Posterior cingulate gyrus (tissue), 11 donors: ENCODE data around the gene SEC14L3.
A peak's percentile ranks its signal among the peaks of the same experiment; 100 is the strongest.

Experiments
- DNase-seq, 10 donors: peaks; one replicate each; pipeline versions ENCODE4 v3.0.0 to v3.0.0-alpha.2; 2020 to 2021; ENCODE audit warnings: mixed read lengths in 3 of 10
- intact Hi-C: fragments of 100-400 bp; cut with DNase I; formaldehyde crosslinking; loops from one replicate; pipeline ENCODE4 v1.15.1; 2023

Gene SEC14L3

GRCh38 chr22:30471616-30472318 is at the start of gene SEC14L3:
SEC14L3 (minus strand) TSS chr22:30472017; CDS start chr22:30471958, 59 bp downstream.
- intact Hi-C loops, result no loop called here
- DNase-seq, result peak in 3 of 10 donors; percentile 13 to 78 (median 77)

GRCh38 chr22:30519842-30520425 is 48.1 kb upstream of the SEC14L3 start:
- intact Hi-C loops, result no loop called here
- peak in 2 of 10 donors; percentile 14 to 60 for DNase-seq

GRCh38 chr22:30516731-30517130 is 44.9 kb upstream of the SEC14L3 start:
- intact Hi-C loops, result no loop called here
- DNase-seq, result peak in 1 of 10 donors; percentile 20

- peak in 2 of 10 donors; percentile 6 to 21 for DNase-seq
- intact Hi-C loops, result no loop called here
These were observed 44.5 kb upstream of the SEC14L3 start for GRCh38 chr22:30516273-30516672.

- DNase-seq, result peak in 2 of 10 donors; percentile 28 to 34
- intact Hi-C loops, result no loop called here
These were observed 42.4 kb upstream of the SEC14L3 start for GRCh38 chr22:30514252-30514651.

- no peak for DNase-seq
- intact Hi-C loops, result no loop called here
These were observed 41.6 kb upstream of the SEC14L3 start for GRCh38 chr22:30513462-30513861.

GRCh38 chr22:30511911-30512310 is 40.1 kb upstream of the SEC14L3 start:
- no peak for DNase-seq
- intact Hi-C loops, result no loop called here

- intact Hi-C loops, result no loop called here
- DNase-seq, result peak in 1 of 10 donors; percentile 36
These were observed 39.3 kb upstream of the SEC14L3 start for GRCh38 chr22:30511109-30511508.

- peak in 3 of 10 donors; percentile 0 to 12 (median 5) for DNase-seq
- intact Hi-C loops, result no loop called here
These were observed 36.4 kb upstream of the SEC14L3 start for GRCh38 chr22:30508216-30508615.

- intact Hi-C loops, result no loop called here
- no peak for DNase-seq
These were observed 35.9 kb upstream of the SEC14L3 start for GRCh38 chr22:30507670-30508069.

GRCh38 chr22:30506507-30506968 is 34.7 kb upstream of the SEC14L3 start:
- intact Hi-C loops, result no loop called here
- peak in 2 of 10 donors; percentile 30 to 80 for DNase-seq

- intact Hi-C loops, result no loop called here
These were observed 31.7 kb upstream of the SEC14L3 start for GRCh38 chr22:30503551-30503950.

GRCh38 chr22:30502911-30503310 is 31.1 kb upstream of the SEC14L3 start:
- intact Hi-C loops, result no loop called here

More at GRCh38 chr22:30503551-30503950, 31.7 kb upstream of the SEC14L3 start:
- peak in 2 of 10 donors; percentile 68 to 78 for DNase-seq

GRCh38 chr22:30502153-30502552 is 30.3 kb upstream of the SEC14L3 start:
- intact Hi-C loops, result no loop called here
- peak in 2 of 10 donors; percentile 13 to 14 for DNase-seq

More at GRCh38 chr22:30502911-30503310, 31.1 kb upstream of the SEC14L3 start:
- DNase-seq, result peak in 1 of 10 donors; percentile 45

GRCh38 chr22:30500628-30501027 is 28.8 kb upstream of the SEC14L3 start:
- DNase-seq, result peak in 1 of 10 donors; percentile 17
- intact Hi-C loops, result no loop called here

GRCh38 chr22:30497466-30498150 is 25.8 kb upstream of the SEC14L3 start:
- no peak for DNase-seq
- intact Hi-C loops, result no loop called here

GRCh38 chr22:30495041-30495784 is 23.4 kb upstream of the SEC14L3 start:
- intact Hi-C loops, result no loop called here
- DNase-seq, result peak in 2 of 10 donors; percentile 22 to 55

- DNase-seq, result peak in 2 of 10 donors; percentile 14 to 52
- intact Hi-C loops, result no loop called here
These were observed 20.3 kb upstream of the SEC14L3 start for GRCh38 chr22:30492144-30492543.

GRCh38 chr22:30491381-30491780 is 19.6 kb upstream of the SEC14L3 start:
- intact Hi-C loops, result no loop called here
- DNase-seq, result peak in 2 of 10 donors; percentile 57

- peak in 1 of 10 donors; percentile 45 for DNase-seq
- intact Hi-C loops, result no loop called here
These were observed 18.6 kb upstream of the SEC14L3 start for GRCh38 chr22:30490399-30490798.
